ENCODE data around the gene LRP1B.

The LRP1B gene

GRCh38 chr2:141560723-141561122 is 570.1 kb downstream of the LRP1B start:
- DNase-seq = no peak

DNA sequence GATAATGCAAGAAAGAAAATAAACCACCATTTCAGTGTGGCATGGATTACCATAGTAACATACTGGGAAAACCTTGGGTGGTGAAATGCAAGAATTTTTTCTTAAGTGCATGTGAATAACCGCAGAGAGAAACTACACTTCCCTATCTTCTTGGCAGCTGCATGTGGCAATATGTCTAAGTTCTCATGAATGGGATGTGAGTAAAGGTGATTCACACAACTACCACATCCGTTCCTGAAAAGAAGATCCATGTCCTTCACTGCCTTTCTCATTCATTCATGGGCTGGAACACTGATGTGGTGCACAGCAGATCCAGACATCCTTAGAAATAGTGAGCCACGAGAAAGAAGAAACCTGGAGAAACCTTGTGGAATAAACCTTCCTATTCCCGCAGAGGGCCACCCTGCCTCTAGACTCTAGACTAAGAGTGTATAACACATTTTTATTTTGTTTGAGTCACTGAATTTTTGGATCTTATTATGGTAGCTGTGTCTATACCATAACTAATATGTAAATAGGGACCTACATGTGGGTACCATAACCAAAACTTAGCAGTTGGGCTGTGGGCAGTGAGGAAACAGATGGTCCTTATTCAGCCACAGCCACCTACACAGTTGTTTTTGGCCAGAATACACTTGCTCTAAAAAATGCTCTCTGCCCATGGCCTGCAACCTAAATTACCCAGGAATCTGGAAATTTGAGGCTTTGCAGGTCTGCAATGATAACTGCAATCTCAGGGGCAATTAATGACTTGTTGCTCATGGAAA is 573.3 kb downstream of the LRP1B start:
- peak; percentile 90 for DNase-seq

DNA sequence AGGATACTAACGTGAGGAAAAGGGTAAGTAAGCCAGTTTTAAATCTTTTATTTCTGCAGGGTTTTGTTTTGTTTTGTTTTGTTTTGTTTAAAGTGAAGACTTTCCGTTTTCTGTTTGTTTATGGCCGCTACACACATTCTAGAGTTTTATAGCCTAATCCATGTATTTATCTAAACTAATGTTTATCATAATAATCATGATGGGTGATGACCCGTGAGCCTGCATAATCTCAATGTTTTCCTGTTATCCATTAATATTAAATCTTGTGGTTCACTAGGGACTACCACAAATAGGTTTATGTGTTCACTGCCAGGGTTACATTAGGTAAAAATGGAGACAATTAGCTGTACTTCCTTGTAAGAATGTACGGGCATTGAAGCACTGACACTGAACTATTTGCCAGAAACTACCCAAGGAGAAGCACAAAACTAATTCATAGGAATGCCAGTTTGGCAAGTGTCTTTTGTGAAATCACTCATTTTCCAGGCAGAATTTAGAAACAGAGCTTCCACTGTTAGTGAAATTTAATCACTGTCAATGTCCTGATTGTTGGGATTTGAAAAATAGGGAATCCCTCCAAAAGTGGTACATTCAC is 574.8 kb downstream of the LRP1B start:
- no peak for DNase-seq

- peak; percentile 55 for DNase-seq
These were observed 576.0 kb downstream of the LRP1B start for GRCh38 chr2:141554810-141555209.

- peak; percentile 19 for DNase-seq
These were observed 596.0 kb downstream of the LRP1B start for GRCh38 chr2:141534666-141535362.

- DNase-seq = no peak
These were observed 601.2 kb downstream of the LRP1B start for GRCh38 chr2:141529659-141530058.

- no peak for DNase-seq
These were observed 601.8 kb downstream of the LRP1B start for GRCh38 chr2:141528990-141529389.

- no peak for DNase-seq
These were observed 604.1 kb downstream of the LRP1B start for GRCh38 chr2:141526760-141527159.

GRCh38 chr2:141524777-141525176 is 606.0 kb downstream of the LRP1B start:
- no peak for DNase-seq

DNA sequence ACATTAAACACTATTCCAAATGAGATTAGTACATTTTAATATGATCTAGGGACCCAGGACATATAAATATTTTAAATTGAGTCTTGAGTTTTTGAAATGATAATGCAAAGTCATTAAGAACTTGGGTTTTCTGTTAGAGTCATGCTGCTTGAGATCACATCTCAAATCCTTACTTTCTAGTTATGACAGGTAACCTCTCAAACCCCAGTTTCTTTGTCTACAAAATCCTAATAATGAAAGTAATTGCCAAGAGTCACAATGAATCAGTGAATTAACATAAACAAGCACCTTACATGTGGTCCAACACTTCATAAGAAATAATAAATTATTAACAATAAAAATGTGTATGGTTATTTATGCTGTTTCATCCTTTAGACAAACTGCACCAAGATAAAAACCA is 607.6 kb downstream of the LRP1B start:
- DNase-seq = no peak

DNA sequence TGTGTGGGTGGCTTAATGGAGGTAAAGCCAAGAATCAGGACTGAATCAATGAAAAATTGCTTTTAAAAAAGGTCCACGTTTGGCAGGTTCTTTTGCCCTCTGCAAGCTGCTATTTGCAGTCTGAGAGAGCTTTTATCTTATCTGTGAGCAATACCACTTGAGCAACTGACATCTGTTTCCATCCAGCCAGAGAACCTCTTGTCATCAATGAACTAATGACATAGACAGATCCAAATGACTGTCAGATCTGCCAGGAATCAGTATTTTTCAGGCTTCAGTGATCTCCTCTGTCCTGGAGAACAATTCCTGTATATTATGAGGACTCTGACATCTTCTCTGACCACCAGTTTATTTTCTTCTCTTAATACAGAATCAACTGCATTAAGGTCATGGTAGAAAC is 608.1 kb downstream of the LRP1B start:
- DNase-seq = no peak

- no peak for DNase-seq
These were observed 608.8 kb downstream of the LRP1B start for GRCh38 chr2:141522048-141522447.

GRCh38 chr2:141519906-141520305 is 610.9 kb downstream of the LRP1B start:
- DNase-seq = no peak

- no peak for DNase-seq
These were observed 612.9 kb downstream of the LRP1B start for GRCh38 chr2:141517852-141518421.

DNA sequence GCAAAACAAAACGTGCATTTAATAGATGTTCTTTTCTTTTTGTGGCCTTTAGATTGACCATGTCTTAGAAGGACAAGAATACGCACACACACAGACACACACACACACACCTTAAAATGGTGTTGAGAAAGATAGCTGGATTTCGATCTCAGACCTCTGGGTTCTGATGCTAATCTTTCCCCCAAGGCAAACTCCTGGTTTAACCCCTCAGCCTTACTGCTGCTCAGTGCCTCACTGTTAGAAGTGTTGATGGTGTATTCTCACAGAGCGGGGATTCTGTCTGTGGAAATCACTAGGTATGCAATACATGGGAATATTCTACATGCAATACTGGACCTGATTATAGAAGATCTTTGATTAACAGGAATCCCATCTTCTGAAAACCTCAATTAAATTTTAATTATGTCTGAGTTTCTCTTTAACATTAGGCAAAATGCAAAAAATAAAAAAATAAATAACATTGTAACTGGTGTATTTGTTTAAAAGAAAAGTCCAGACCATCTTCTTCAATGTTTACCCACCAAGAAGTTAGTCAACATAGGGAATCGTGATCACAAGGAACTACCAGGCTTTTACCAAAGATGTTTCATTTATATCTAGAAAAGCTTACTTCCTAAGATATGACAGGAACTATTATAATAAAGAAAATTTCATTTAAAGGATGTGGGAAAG is 613.5 kb downstream of the LRP1B start:
- no peak for DNase-seq

DNA sequence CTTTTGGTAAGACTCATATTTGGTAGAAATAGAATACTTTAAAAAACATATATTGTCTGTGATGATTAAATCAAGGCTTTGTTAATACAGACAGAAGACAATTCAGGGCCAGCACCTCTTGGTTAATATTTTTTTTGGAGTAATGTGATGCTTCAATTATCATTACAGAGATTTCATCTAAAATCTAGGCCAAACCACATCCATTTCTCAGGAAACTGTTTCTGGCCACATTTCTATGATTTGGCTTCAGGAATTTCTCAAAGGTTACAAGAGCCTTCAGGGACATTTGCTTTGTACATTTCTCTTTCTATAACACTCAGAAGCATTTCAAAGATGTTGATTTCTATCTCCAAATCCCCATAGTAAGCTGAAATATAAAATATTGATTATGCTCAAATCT is 614.9 kb downstream of the LRP1B start:
- DNase-seq = no peak

- no peak for DNase-seq
These were observed 617.0 kb downstream of the LRP1B start for GRCh38 chr2:141513853-141514252.

DNA sequence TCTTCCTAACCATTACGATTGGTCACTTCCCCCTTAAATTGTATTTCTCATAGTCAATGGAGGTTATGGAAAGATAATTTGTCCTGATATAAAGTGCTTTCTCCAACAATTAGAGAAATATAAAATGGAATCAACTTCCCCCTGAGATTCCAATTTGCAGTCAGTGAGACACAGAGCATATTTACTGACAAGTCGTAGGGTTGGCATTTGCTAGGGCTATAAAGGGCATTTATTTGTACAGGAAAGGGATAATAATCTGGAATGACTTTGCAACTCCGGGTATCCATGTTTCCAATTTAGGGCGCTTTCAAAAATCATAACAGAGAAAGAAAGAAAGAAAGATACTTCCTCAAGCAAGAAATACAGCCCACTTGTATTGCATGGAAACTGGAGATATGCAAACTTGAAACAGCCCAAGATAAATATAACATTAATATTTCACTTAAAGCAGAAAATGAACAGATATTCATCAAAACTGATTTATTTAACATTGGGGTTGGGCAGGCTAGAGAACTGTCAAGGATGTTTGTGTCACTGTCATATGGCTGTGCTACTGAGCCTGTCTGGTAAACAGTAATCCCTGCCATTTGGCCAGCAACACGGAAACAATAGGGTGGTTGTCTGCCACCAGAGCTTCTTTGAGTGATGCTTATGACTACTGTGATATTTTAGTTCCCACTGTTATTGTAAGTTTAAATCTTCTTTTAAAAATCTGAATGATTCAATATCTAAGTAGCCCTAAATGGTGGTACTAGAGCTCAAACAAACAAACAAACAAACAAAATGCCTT is 621.8 kb downstream of the LRP1B start:
- no peak for DNase-seq

DNA sequence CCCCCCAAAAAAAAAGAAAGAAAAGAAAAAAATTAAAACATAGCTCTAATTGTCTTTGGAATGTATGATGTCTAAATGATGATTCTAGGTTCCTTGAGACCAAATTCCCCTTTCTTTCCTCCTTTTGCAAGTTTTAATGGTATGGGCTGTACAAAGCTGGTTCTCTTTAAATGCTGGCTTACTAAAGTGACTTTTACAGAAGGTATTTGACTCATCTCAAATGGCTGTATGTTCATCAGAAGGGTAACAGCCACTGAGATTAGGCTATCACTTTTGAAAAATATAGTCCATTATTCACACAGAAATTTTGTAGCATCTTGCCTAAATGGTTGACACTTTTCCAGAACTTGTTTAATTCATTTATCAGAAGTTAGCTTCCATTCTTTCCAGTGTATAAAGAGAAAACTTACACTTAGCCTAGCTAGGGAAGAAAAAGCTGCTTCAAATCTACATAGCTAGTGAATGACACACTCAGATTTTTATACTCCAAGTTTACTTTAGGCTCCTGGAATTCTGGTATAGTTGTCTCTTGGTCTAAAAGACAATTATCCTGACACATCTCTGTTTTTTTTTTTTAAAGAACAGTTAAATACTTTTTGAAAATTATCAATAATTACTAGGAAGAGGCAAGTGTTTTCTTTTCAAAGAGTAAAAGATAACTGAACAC is 622.6 kb downstream of the LRP1B start:
- DNase-seq = no peak

DNA sequence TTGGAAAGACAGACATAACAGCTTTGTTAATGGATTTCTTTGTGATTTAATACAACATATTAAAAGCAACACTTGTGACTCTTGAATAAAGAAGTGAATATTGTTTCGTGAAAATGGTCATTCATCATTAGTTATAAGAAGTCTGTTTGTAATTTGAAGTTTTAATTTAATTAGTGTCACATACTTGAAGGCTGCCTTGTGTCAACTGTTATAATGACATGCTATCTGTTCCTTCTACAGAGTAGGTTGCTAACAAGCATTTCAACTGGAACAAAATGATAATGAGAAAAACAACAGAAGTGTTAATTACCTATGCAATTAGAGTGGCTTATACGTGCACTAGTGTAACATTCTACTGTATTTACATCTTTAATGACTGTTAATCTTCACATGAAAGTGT is 624.7 kb downstream of the LRP1B start:
- DNase-seq = no peak

GRCh38 chr2:141501752-141502151 is 629.1 kb downstream of the LRP1B start:
- DNase-seq = no peak

DNA sequence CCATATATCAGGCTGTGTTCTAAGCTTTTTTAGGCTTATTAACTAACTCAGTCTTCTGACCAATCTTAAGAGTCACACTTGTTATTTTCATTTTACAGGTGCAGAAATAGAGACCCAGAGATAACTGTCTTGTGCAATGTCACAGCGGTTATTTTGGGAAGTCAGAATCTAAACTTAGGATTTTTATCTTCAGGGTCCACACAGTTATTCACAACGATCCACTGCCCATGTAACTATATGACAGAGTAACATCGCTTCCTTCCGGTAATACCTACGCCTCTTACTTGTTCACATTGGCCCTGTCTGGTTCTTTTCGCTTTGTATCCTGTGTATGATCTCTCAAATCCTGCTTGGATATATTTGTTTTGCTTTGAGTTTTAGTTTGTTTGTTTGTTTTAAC is 631.7 kb downstream of the LRP1B start:
- DNase-seq = no peak
